ENCODE measurements around the gene EPB41L2. TPM values are rescaled to one million over a fixed set of nuclear protein-coding genes. Genes with fewer than 3 reads are reported as not detected.

EPB41L2 gene
- total and polyA plus RNA-seq, 8 donors = 13.0 to 63.0 (median 17.4) TPM

- ATAC-seq (no peak), FAIRE-seq (no peak), DNase-seq (no peak)
- Histone ChIP-seq H3K4me1 (no peaks in the 10 kb centered on the region), H3K4me3 (no peak overlapping the region), H3K27ac (no peak overlapping the region), H3K36me3 (no peaks in the 10 kb centered on the region), H3K27me3 (no peaks in the 10 kb centered on the region), H3K9me3 (no peaks in the 10 kb centered on the region)
- 91 to 95% methylated on average over 3 of the region's 3 CpGs for WGBS, 2 donors
- no peak for TF ChIP-seq CTCF (IDR thresholded peaks at IDR 0.05)
- intact Hi-C loops (cut with DNase I) = no loop called here
These were observed 226.9 kb downstream of the EPB41L2 start for GRCh38 chr6:130836055-130836640.

GRCh38 chr6:130834482-130835251 lies 228.4 kb downstream of the EPB41L2 start:
- ATAC-seq (no peak), DNase-seq (no peak), FAIRE-seq (no peak)
- Histone ChIP-seq H3K36me3 (no peaks in the 10 kb centered on the region), H3K4me1 (no peaks in the 10 kb centered on the region), H3K9me3 (no peaks in the 10 kb centered on the region), H3K27ac (no peak overlapping the region), H3K27me3 (no peaks in the 10 kb centered on the region), H3K4me3 (no peak overlapping the region)
- TF ChIP-seq CTCF (IDR thresholded peaks at IDR 0.05) = no peak
- WGBS, 2 donors = 72 to 77% methylated on average over 5 of the region's 5 CpGs
- intact Hi-C loops (cut with DNase I) = no loop called here

- H3K4me1 ChIP-seq = no peaks in the 10 kb centered on the region
- no peaks in the 10 kb centered on the region for H3K9me3 ChIP-seq
- H3K27me3 ChIP-seq = no peaks in the 10 kb centered on the region
- H3K4me3 ChIP-seq = no peak overlapping the region
- FAIRE-seq = no peak
- intact Hi-C loops (cut with DNase I) = no loop called here
- no peak for TF ChIP-seq CTCF (IDR thresholded peaks at IDR 0.05)
- WGBS, 2 donors = 44 to 51% methylated on average over 1 of the region's 1 CpG
- H3K27ac ChIP-seq = no peak overlapping the region
- DNase-seq = no peak
- H3K36me3 ChIP-seq = no peaks in the 10 kb centered on the region
- no peak for ATAC-seq
These were observed 229.5 kb downstream of the EPB41L2 start for GRCh38 chr6:130833569-130833968.

GRCh38 chr6:130831607-130832006 lies 231.4 kb downstream of the EPB41L2 start:
- Histone ChIP-seq H3K36me3 (no peaks in the 10 kb centered on the region), H3K27ac (no peak overlapping the region), H3K4me3 (no peak overlapping the region), H3K27me3 (no peaks in the 10 kb centered on the region), H3K4me1 (peaks cover 0 to 13% (median 0%) of the 10 kb centered on the region in 3 donors), H3K9me3 (no peaks in the 10 kb centered on the region)
- 92 to 93% methylated on average over 5 of the region's 5 CpGs for WGBS, 2 donors
- DNase-seq = no peak
- no peak for TF ChIP-seq CTCF (IDR thresholded peaks at IDR 0.05)
- no peak for ATAC-seq
- intact Hi-C loops (cut with DNase I) = no loop called here
- FAIRE-seq = no peak

GRCh38 chr6:130829333-130829910 lies 233.6 kb downstream of the EPB41L2 start:
- Histone ChIP-seq H3K4me3 (no peak overlapping the region), H3K36me3 (no peaks in the 10 kb centered on the region), H3K4me1 (peaks cover 0 to 14% (median 0%) of the 10 kb centered on the region in 3 donors), H3K27me3 (no peaks in the 10 kb centered on the region), H3K27ac (no peak overlapping the region), H3K9me3 (no peaks in the 10 kb centered on the region)
- no peak for DNase-seq
- ATAC-seq = no peak
- TF ChIP-seq CTCF (IDR thresholded peaks at IDR 0.05) = no peak
- intact Hi-C loops (cut with DNase I) = no loop called here
- no peak for FAIRE-seq
- 70 to 84% methylated on average over 4 of the region's 4 CpGs for WGBS, 2 donors

Measured in pancreas (tissue), 10 donors.